NAMALWA (cell line): ENCODE data around the gene ATP8A2.
"Not testable (repeated sequence)": the region's sequence is repeated elsewhere in the genome, so short reads cannot be mapped to it uniquely, and the experiment has no call there.

Experiments
- DNase-seq: peaks from one replicate; pipeline ENCODE4 v3.0.0-alpha.2; 2015; ENCODE audit warnings: low spot score

Gene ATP8A2

DNA sequence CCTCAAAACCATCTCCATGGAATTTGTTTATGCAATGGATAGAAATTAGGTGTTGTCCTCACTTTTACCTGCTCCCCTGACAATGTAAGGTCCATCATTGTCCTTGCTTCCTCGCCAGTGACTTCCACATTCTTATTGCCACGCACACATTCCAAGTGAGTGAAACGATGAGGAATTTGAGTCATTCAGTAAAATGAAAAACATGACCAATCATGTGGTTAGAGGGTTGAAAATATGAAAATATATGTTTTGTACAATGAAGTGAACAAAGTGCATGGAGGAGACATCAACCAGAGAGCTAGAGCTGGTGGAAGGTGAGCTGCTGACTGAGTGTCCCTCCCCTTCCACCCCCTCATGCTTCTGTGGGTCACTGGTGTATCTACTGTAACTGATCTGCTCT is 91.7 kb downstream of the ATP8A2 start:
- no peak for DNase-seq

DNA sequence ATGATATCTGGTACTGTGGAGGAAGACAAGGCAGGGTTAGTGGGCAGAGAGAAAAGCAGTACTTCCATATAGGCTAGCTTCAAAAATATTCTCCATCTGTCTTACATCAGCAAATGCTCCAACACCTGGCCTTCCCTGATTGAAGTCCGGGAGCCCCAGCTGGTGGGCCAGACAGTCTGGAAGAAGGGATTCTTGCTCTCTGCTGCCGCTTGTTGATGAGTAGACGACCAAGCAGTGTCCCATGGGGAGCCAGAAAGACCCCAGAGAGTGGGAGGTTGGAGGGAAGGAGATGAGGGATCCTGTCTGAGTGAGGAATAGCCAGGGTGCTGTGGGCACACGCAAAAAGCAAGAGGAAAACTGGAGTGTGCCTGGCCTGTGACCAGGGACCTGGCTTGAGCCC is 95.1 kb downstream of the ATP8A2 start:
- no peak for DNase-seq

DNA sequence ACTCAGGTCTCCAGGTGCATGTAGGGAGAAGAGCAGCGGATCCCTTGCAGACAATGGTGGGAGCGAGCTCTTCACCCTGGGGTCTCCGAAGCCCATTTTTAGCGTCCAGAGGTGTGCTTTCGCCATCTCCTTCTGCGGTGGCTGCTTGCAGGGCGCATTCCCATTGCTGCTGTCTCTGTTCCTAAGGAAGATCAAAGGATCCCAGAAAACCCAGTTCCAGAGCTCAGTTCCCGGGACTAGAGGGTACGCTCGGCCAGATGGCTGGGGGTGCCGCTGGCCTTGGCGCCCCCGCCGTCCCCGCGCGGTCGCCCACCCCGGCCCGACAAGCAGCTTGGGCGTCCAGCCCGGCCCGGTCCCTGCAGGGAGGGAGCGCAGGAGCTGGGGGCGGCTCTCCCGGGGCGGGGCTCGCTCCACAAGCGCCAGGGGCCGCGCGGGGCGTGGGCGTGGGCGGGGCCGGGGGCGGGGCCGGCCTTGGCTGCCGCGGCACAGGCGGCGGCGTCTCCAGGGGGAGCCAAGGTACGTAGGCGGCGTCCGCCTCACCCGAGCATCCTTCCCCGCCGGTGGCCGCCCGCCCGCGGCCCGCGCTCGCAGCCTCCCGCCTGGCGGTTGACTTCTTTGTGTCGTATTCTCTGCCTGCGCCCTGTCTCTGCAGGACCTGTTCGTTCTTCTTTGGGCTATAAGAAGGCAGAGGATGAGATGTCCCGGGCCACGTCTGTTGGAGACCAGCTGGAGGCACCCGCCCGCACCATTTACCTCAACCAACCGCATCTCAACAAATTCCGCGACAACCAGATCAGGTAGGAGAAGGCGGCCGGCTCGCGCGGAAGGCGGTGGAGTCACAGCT is 96.8 kb downstream of the ATP8A2 start:
- DNase-seq: no peak

DNA sequence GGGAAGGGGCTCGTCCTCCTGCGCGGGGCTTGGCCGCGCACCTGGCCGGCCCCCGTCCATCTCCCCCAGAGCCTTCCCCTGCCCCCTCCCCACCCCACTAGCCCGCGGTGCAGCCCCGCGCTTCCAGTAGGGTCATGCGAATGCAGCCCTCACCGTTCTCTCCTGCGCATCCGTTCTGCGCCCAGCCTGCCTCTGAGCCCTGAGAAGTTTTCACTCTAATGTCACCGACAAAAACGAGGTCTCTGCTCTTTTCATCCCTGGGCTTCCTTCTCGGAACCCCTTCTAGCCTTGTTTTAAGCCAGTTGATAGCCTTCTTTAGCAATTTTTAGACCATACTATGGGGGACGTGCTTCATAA is 97.4 kb downstream of the ATP8A2 start:
- no peak for DNase-seq

DNA sequence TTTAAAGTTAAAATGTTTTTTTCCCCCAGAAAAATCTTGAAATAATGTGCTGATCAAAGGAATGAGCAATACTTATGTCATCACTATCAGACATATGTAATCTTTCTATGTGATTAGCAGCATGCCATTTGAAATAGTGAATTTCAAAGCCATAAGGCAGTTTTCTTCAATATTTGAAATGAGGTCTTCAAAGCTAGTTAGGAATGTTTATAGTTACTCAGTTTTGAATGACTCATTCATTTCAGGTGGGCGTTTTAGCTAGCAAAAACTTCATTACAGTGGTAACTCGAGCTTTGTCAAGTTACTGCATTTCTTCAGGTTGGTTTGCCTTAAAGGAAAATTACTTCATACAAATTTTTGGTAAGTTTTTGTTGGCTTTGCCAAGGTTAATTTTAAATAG is 102.1 kb downstream of the ATP8A2 start:
- no peak for DNase-seq

DNA sequence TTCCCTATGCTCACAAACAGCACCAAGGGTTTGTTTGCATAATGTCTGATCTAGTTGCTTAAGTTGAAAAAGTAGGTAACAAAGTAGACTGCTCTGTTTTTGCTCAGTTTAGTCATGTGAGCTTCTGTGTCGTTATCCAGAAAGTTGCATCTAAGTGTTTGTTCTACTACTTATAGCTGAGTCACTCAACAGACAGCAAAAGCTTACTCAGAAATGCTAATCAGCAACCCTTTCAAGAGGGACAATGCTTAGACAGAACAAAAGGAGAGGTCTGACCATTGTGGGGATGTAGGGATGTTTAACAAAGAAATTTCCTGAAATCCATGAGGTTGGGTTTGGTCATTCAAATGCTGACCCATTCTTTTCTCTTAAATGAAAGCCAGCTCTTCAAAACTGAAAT is 106.4 kb downstream of the ATP8A2 start:
- no peak for DNase-seq

DNA sequence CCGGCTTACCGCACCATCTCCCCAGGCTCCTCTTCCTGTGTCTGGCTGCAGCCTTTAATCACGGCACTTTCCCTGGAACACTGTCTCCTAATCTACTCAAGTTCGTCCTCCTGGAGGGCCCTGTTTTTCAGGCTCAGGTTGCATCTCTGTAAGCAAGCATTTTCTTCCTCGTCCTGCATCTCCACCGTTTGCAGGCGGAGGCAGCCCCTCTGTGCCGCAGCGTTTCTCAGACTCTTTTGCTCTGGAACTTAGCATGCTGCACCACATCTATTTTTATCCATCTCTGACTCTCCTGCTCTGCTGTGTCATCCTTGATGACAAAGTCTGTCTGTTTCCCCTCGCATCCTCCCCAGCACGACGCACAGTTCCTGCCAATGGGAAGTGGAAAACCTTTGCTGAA is 117.5 kb downstream of the ATP8A2 start:
- DNase-seq: no peak

DNA sequence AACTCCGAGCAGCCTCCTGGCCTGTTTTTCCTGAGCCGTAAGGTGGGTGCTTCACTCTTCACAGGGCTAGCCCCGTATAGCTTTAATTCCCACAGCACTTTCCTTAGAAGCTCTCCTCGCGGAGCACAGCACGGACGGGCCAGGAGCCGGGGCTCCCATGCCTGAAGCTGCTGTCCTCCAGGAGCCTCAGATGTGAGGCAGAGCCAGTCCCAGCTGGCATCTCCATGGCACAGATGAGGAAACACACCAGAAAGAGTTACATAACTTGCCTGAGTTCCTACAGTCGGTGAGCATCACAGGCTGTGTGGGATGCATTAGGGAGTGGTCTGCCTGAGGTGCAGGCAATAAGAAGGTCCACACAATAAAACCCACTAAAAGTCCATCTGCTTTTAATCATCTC is 118.5 kb downstream of the ATP8A2 start:
- DNase-seq: no peak

DNA sequence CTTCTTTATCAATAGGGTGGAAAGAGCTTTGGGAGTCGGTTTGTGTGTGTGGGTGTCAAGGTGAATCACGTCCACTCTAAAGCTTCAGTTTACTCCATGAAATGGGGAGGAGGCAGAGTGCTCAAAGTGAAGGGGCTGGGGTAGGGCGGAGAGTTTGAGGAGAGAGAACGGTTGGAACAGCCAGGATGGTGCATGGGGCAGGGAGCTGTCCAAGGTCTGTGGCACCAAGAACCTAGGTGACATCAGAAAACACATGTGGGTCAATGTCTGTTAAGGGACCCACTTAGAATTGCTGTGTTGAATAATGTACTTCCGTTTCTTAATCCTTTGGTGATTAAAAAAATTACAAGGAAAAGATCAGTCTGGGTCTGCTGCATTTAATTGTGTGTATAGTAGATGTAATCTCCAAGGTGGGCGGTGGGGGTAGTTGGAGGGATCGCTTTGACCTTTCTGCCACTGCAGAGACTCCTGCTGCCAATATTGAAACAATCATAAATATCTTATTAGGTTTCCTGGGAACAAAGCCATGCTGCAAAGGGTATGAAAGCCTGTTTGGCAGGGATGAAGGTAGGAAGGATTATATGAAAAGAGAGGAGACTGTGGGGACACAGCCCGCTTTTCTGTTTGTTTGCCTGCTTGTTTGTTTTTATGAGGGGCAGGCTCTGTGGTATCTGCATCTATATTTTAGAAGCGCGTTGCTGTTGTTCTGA is 122.3 kb downstream of the ATP8A2 start:
- DNase-seq: no peak

DNA sequence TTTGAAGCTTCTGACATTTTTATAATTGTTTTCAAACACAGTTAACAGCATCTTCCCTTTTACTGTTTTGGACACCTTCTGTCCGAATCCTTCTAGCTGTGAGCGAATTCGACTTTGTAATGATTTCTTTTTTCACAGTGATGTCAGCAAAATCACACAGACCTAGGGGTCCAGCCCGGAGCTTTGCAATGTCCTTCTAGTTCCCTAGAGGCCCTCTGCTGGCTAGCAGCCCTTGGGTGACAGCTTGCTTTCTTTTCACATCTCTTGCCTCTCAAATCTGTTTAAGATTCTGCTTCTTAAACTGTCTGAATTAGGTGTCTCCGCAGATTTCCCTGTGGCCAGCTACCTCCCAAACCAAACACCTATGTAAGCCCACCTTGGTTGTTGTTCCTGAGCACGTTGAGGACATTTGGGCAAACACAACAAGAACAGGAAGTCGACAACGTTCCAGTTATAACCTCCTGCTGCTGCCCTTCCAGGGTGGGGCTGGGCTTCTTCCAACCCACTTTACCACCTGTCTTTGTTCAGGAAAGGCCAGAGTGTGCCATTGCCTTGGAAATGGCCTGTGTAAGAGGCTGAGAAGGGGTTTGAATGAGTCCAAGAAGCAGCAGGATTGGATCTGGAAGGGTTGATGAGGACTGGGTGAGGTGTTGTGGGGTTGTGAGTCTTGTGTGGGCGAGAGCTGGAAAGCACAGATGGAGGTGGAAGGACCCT is 123.1 kb downstream of the ATP8A2 start:
- DNase-seq: no peak

DNA sequence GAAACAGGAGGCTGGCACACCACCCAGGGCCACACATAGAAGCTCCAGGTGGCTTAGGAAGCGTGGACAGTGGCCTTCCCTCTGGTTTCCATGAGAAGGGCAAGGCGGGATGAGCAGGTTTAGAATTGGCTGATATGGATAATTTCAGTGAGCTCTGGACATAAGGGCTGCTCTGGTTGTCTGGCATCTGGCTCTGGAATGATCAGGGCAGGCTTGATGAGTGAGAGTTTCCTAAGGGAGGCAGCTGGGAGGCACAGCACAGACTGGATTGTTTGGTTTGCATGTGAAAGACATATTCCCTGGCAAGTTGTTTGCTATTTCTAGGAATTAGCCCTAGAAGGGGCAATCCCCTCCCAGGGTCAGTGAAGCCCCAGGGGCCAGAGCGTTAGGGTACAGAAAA is 129.5 kb downstream of the ATP8A2 start:
- DNase-seq: no peak

DNA sequence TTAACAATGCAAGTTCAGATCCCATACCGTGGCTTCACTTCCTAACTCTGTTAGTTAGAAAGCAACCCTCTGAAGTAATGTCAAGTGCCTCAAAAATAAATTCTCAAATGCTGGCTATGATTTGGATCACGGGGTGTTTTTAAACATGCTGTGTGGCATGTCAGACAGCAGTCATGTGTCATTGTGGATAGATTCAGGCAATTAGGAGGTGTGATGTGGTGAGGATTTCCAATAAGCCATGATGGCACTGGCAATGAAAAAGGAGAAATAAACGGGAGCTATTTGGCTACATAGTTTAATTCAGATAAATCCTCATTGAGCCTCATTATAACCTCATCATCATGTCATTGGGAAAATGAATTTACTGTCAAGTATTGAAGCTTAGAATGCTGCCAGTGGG is 130.3 kb downstream of the ATP8A2 start:
- DNase-seq: no peak

DNA sequence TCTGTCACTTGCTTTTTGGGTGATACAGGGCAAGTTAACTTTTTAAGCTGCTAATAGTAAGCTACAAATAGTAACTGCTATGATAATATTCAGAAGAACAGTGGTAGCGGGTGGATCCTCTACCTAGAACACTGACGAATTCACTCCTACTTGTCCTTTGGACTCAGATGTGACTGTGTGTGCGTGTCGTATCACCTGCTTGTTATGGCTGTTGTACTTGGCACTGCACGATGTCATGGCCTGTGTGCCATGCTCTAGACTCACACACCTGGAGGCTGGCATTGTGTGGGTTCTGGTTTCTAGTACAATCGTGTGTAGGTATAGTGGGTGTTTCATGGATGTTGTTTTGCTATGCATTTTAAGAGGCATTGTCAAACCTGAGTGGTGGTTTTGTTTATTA is 130.8 kb downstream of the ATP8A2 start:
- DNase-seq: no peak

DNA sequence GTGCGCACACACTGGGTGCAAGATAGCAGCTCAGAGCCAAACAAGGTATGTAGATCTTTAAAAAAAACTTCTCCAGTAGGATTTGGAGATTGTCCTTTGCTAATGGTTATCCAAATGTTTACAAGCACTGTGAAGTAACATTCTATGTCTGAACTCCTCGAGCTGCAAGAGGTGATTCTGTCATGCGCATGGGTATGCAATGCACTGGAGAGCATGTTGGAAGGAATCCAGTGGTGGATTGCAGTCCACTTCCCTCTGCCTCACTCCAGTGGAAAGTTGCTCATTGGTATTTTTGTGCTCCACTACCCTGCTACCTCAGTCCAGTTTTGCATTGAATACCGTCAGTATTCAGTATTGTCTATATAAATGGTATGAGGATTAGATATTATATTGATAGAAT is 132.1 kb downstream of the ATP8A2 start:
- DNase-seq: no peak

DNA sequence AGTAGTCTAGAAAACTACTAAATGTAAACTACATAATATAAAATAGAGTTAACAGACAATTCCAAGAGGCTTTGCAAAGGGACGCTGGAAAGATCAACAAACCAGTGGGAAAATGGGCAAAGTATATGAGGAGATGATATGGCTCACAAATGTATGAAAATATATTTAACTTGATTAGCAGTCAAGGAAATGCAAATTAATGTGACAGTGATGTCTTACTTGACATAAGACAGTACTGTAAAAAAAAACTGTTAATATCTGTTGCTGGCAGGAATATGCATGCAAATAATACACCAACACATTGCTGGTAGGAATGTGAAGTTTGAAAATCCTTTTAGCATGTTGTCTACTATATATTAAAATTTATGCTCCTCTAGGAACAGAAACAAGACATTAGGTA is 136.1 kb downstream of the ATP8A2 start:
- DNase-seq: no peak

DNA sequence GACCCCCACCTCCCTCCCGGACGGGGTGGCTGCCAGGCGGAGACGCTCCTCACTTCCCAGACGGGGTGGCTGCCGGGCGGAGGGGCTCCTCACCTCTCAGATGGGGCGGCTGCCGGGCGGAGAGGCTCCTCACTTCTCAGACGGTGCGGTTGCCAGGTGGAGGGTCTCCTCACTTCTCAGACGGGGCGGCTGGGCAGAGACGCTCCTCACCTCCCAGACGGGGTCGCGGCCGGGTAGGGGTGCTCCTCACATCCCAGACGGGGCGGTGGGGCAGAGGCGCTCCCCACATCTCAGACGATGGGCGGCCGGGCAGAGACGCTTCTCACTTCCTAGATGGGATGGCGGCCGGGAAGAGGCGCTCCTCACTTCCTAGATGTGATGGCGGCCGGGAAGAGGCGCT is 141.3 kb downstream of the ATP8A2 start:
- not testable (repeated sequence) for DNase-seq

DNA sequence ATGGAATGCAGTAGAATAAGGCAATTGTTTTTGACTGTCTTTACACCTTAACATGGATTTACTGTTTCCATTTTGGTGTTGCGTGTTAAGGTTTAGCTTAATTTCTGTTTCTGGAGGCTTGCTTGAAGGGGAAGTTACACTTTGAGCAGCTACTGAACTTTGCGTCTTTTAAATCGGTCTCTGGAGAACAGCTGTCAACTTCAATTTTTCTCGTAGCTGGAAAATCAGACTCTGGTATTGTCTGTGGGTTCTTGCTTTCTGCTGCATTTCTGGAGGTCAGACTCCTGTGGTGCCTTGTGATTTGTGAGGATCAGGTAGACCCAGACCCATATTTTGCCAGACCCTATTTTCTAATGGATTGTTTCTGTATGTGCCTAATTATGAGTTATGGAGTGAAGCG is 146.7 kb downstream of the ATP8A2 start:
- DNase-seq: no peak

DNA sequence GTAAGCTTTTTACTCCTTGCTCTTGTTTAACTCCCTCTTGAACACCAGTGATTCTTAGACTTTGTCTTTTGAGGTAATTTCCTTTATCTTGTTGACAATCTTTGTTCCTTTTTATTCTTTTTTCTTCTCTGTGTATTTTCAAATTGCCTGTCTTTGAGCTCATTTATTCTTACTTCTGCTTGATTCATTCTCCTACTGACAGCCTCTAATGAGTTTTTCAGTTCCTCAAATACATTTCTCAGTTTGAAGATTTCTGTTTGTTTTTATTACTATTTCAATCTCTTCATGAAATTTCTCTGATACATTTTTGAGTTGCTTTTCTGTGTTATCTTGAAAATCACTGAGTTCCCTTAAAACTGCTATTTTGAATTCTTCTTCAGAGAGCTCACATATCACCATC is 154.1 kb downstream of the ATP8A2 start:
- DNase-seq: no peak

DNA sequence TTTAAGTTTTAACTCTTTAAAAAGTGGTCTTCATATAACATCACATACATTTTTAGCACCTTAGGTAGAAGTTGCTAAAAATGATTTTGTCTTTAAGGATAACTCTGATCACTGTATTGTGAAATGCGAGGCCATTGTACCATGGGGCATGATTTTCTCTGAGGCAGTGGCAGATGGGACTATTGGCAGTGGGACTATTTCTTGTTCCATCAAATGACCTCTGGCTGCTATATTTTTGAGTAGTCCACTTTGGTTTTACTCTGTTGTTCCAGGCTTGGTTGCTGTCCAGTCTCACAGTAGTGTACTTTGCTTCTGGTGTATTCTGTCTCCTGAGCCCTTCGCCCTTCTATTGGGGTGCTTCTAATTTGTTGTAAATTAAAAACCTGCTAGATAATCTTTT is 156.5 kb downstream of the ATP8A2 start:
- DNase-seq: no peak

DNA sequence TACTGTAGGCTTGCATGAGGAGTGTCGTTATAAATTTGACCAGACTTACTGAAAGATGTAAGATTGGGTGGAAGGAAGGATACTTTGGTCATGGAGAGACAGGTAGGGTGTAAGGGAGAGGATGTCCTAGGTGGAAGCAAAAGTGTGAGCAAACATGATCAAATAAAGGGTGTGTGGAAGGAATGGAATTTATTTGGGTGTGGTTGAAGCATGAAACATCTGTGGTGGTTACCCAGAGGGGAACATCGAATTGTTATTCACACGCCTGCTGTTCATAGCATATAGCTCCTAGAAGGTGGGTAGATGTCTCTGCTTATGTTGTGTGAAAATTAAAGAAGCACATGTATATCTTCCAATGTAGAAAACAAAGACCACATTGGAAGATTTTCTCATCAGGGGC is 157.7 kb downstream of the ATP8A2 start:
- no peak for DNase-seq

DNA sequence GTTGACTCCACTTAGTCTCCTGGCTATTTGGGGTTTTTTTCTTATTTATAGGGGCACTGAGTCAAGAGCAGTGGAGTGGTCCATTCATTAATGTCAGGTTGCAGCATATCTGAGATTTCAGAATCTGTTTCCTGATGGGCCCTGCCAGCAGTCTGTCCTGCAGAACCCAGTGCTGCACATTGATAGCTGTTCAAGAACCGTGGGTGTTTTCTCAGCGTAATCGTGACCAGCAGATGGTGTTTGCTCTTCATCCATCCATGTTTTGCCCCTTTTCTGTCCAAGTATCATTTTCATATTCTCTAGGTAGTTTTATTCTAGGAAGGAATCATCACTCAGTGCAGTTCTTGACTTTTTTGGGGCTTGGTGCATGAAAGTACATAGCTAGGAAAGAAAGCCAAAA is 166.5 kb downstream of the ATP8A2 start:
- DNase-seq: no peak

DNA sequence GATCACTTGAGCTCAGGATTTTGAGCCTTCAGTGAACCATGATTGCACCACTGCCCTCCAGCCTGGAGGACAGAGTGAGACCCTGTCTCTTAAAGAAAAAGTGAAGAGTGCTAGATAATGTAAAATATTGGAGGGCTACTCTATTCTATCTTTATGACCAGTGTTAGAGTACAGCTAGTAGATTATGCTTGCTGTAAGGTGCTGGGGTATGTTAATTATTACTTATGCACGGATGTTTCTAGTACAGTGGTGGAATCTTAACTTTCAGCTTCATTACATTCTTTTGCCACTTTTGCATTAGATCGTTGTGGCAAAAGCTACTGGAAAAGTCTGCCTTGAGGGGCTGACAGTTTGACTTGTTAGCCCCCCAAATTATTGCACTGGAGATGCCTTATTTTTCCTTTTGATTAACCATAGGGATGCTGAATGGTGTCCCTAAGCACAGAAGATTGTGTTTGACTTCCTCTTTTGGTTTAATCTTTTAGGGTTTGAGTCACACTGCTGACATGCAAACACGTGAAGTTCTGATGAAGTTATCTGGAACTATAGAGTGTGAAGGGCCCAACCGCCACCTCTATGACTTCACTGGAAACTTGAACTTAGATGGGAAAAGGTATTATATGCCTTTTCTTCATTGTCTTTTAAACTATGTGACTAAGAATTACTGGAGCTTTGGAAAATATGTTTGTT is 169.8 kb downstream of the ATP8A2 start:
- DNase-seq: no peak

DNA sequence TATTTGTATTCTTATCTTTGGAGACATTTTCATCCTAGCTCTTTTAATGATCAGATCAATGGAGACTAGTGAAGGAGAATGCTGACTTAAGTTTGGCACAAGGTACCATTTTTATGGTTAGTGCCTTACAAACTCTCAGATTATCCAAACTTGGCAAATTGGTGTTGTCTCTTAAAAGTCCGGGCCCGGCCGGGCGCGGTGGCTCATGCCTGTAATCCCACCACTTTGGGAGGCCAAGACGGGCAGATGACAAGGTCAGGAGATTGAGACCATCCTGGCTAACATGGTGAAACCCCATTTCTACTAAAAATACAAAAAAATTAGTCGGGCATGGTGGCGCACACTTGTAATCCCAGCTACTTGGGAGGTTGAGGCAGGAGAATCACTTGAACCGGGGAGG is 177.2 kb downstream of the ATP8A2 start:
- not testable (repeated sequence) for DNase-seq
